IPS-18c (cell line): ENCODE data around the gene DDC.

Source experiments
- H3K4me3 ChIP-seq: 2 replicates; pipeline ENCODE4 v1.7.0; 2013; ENCODE audit warnings: low read depth, mild to moderate bottlenecking, low read length, moderate library complexity; ENCODE audit not compliant: insufficient read depth
- H3K9me3 ChIP-seq: one replicate; pipeline ENCODE4 v1.6.1; 2013; ENCODE audit warnings: mild to moderate bottlenecking, low read length, moderate library complexity; ENCODE audit not compliant: control insufficient read depth, insufficient read depth

DDC gene

GRCh38 chr7:50508471-50508943 is 56.7 kb downstream of the DDC start:
- Histone ChIP-seq H3K4me3 (no peak overlapping the region), H3K9me3 (peaks cover 2% of the 10 kb centered on the region)

- H3K4me3 ChIP-seq, result no peak overlapping the region
- H3K9me3 ChIP-seq, result no peaks in the 10 kb centered on the region
Measured at GRCh38 chr7:50507898-50508470, 57.2 kb downstream of the DDC start.

GRCh38 chr7:50505553-50506210 is 59.5 kb downstream of the DDC start:
- Histone ChIP-seq H3K9me3 (no peaks in the 10 kb centered on the region), H3K4me3 (no peak overlapping the region)

GRCh38 chr7:50504646-50505546 is 60.3 kb downstream of the DDC start:
- Histone ChIP-seq H3K4me3 (no peak overlapping the region), H3K9me3 (no peaks in the 10 kb centered on the region)

- H3K9me3 ChIP-seq, result no peaks in the 10 kb centered on the region
- H3K4me3 ChIP-seq, result no peak overlapping the region
Measured at GRCh38 chr7:50502947-50503346, 62.3 kb downstream of the DDC start.

GRCh38 chr7:50502001-50502684 is 63.1 kb downstream of the DDC start:
- Histone ChIP-seq H3K9me3 (no peaks in the 10 kb centered on the region), H3K4me3 (no peak overlapping the region)

- peaks cover 2% of the 10 kb centered on the region for H3K9me3 ChIP-seq
- no peak overlapping the region for H3K4me3 ChIP-seq
Measured at GRCh38 chr7:50499092-50499491, 66.1 kb downstream of the DDC start.

GRCh38 chr7:50497968-50498367 is 67.2 kb downstream of the DDC start:
- H3K4me3 ChIP-seq, result no peak overlapping the region
- peaks cover 2% of the 10 kb centered on the region for H3K9me3 ChIP-seq

- Histone ChIP-seq H3K4me3 (no peak overlapping the region), H3K9me3 (peaks cover 2% of the 10 kb centered on the region)
Measured at GRCh38 chr7:50497068-50497642, 68.0 kb downstream of the DDC start.

GRCh38 chr7:50496569-50496968 is 68.6 kb downstream of the DDC start:
- H3K9me3 ChIP-seq, result peaks cover 4% of the 10 kb centered on the region

GRCh38 chr7:50495746-50496145 is 69.5 kb downstream of the DDC start:
- peaks cover 4% of the 10 kb centered on the region for H3K9me3 ChIP-seq
- no peak overlapping the region for H3K4me3 ChIP-seq

More at GRCh38 chr7:50496569-50496968, 68.6 kb downstream of the DDC start:
- H3K4me3 ChIP-seq, result no peak overlapping the region

- no peak overlapping the region for H3K4me3 ChIP-seq
- H3K9me3 ChIP-seq, result peaks cover 11% of the 10 kb centered on the region
Measured at GRCh38 chr7:50492770-50493519, 72.3 kb downstream of the DDC start.

- peaks cover 11% of the 10 kb centered on the region for H3K9me3 ChIP-seq
- no peak overlapping the region for H3K4me3 ChIP-seq
Measured at GRCh38 chr7:50491943-50492342, 73.3 kb downstream of the DDC start.

- H3K4me3 ChIP-seq, result no peak overlapping the region
- peaks cover 11% of the 10 kb centered on the region for H3K9me3 ChIP-seq
Measured at GRCh38 chr7:50491209-50491608, 74.0 kb downstream of the DDC start.

GRCh38 chr7:50488379-50488778 is 76.8 kb downstream of the DDC start:
- Histone ChIP-seq H3K4me3 (no peak overlapping the region), H3K9me3 (peaks cover 9% of the 10 kb centered on the region)

- no peak overlapping the region for H3K4me3 ChIP-seq
Measured at GRCh38 chr7:50486512-50486911, 78.7 kb downstream of the DDC start.

More at GRCh38 chr7:50486512-50486911, 78.7 kb downstream of the DDC start:
- H3K9me3 ChIP-seq, result peaks cover 7% of the 10 kb centered on the region
